GM18907 (cell line): ENCODE measurements around the gene HECW1.
"Not testable (repeated sequence)": the region's sequence is repeated elsewhere in the genome, so short reads cannot be mapped to it uniquely, and the experiment has no call there.

Source experiments
- ATAC-seq: cut with Tn5 transposase; IDR thresholded peaks from one replicate; pipeline ENCODE4 v1.9.1; 2021; ENCODE audit warnings: mild to moderate bottlenecking, moderate library complexity; ENCODE audit not compliant: unreplicated experiment

HECW1 gene

GRCh38 chr7:43460733-43461348 lies 348.4 kb downstream of the HECW1 start:
- no peak for ATAC-seq

GRCh38 chr7:43461349-43462024 lies 349.0 kb downstream of the HECW1 start:
- ATAC-seq: no peak

- no peak for ATAC-seq
These were observed 350.4 kb downstream of the HECW1 start for GRCh38 chr7:43462836-43463235.

- ATAC-seq: no peak
These were observed 351.0 kb downstream of the HECW1 start for GRCh38 chr7:43463401-43463980.

GRCh38 chr7:43465581-43466554 lies 353.4 kb downstream of the HECW1 start:
- ATAC-seq: no peak

GRCh38 chr7:43467406-43467805 lies 355.0 kb downstream of the HECW1 start:
- no peak for ATAC-seq

- no peak for ATAC-seq
These were observed 355.4 kb downstream of the HECW1 start for GRCh38 chr7:43467846-43468245.

GRCh38 chr7:43469051-43469450 lies 356.6 kb downstream of the HECW1 start:
- ATAC-seq: no peak

GRCh38 chr7:43470110-43470509 lies 357.7 kb downstream of the HECW1 start:
- no peak for ATAC-seq

- no peak for ATAC-seq
These were observed 363.5 kb downstream of the HECW1 start for GRCh38 chr7:43475983-43476382.

- ATAC-seq: no peak
These were observed 364.4 kb downstream of the HECW1 start for GRCh38 chr7:43476896-43477295.

GRCh38 chr7:43479042-43479441 lies 366.6 kb downstream of the HECW1 start:
- no peak for ATAC-seq

GRCh38 chr7:43479543-43479942 lies 367.1 kb downstream of the HECW1 start:
- no peak for ATAC-seq

GRCh38 chr7:43480581-43480980 lies 368.1 kb downstream of the HECW1 start:
- ATAC-seq: no peak

GRCh38 chr7:43481902-43482678 lies 369.6 kb downstream of the HECW1 start:
- ATAC-seq: no peak

- ATAC-seq: no peak
These were observed 370.3 kb downstream of the HECW1 start for GRCh38 chr7:43482679-43483252.

GRCh38 chr7:43484678-43485395 lies 372.4 kb downstream of the HECW1 start:
- no peak for ATAC-seq

GRCh38 chr7:43485580-43485979 lies 373.1 kb downstream of the HECW1 start:
- no peak for ATAC-seq

GRCh38 chr7:43486008-43486407 lies 373.6 kb downstream of the HECW1 start:
- not testable (repeated sequence) for ATAC-seq
